Right kidney (tissue), 1 donor: ENCODE measurements around the gene CNTN5.

Experiments
- DNase-seq: peaks from one replicate; pipeline ENCODE4 v3.0.0-alpha.2; 2016

CNTN5 gene

DNA sequence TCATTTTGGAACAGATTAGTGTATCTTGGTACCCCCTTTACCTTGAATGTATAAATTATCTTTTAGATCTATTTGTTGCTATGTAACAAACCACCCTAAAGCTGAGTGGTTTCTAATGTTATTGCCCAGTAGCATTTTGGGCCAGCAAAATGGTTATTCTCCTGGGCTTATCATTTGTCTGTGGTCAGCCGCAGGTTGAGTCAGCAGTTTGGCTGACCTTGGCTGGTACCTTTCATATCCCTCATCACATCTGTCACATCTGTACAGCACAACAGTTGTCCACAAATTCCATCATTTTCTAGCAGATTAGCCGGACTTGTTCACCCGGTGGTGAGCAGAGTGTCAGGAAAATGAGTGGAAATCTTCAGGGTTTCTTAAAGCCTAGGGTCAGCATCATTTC, 1077.8 kb downstream of the CNTN5 start:
- no peak for DNase-seq

DNA sequence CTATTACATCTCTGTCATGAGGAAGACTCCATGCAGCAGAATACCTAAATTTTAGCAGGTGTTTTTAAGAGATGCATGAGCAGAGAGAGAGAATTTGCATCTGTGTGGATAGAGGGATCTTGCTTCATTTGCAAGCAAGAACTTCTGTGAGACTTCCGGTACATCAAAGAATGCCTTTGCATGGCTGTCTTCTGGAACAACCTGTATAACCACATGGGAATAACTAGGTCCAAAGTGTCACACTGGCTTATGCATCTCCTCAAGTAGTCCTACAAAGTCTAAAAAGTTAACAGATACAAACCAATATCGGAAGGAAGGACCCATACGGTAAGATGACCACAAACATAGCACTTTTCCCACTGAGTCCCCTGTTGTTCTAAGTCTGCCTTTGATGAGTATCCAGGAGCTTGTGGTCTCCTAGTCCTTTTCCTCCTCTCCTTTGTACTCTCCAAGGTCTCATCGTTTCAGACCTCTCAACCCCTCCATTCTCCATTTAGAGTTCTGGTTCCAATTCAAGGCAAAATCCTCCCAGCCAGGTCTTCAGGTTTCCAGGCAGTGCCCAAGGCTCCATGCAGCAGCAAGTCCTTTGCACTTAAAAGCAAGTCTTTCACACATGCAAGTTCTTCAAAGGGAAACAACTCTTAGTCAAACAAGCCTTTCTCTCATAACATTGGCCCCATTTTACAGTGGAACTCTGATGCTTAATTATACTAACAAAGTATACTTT, 1084.7 kb downstream of the CNTN5 start:
- DNase-seq: no peak

DNA sequence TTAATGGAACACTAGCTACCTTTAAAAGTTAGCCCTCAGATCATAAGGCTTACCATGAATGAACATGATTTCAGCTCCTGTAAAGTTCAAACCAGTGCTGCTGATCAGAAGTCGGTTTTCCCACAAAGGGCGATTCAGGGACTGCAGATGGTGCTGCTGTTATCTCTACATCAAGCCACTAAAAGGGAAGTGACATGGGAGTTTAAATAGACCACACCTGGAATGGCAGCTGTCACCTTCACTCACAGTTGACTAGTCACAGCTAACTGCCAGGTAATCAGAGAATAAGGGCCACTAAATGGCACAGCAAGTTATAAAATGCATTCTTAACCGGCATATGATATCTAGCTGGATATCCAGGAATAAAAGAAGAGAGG, 1085.2 kb downstream of the CNTN5 start:
- DNase-seq: no peak

DNA sequence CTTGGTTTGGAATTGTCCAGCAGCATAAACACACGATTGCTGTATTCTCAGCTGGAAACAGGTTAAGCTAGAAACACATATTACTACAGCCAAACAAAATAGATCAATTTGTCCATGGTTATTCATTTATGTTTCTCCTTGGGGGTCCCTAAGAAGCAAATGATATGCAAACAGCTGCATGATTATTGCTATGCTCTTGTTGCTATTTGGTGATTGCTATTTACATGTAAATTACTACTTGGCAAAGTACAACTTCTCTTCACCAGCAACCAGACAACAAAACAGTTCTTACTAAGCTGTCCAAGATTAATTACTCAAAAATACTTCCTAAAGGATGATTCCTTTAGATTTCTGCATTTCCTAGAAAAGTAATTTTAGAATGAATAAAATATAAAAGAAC, 1098.4 kb downstream of the CNTN5 start:
- DNase-seq: no peak

DNA sequence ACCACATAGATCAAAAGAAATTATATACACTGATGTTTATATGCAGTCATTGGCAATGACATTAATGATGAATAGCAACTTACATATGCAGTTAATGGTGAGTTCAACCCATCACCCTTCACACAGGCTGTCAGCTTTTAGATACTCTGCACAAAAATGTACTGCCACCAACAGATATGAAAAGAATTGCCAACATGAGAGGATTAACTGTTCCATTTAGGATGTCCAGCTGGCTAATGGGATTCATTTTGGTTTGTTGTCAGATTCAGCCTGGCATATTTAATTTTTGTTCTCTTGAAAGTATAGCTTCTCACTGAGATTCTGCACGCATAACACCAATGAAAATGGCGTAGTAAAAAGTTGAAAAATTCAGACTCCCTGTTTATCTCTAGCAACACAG, 1112.4 kb downstream of the CNTN5 start:
- DNase-seq: no peak

DNA sequence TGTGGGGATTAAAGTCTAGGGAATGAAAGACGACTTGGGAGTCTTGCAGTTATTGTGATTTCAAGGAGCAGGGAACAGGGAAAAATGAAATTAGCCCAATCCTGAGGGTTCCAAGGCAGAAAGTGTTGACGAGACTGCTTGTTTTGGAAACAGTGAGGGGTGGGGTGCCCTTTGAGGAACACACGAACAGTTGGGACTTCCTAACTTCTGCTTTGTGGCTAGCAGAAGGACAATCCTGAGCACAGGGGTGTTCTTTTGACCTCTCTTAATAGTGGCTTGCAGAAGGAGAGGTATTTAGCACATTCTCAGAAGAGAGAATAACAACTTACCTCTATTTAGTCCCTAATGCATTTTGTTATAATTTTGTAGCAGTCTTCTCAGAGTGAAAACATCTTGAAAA, 1120.5 kb downstream of the CNTN5 start:
- no peak for DNase-seq

DNA sequence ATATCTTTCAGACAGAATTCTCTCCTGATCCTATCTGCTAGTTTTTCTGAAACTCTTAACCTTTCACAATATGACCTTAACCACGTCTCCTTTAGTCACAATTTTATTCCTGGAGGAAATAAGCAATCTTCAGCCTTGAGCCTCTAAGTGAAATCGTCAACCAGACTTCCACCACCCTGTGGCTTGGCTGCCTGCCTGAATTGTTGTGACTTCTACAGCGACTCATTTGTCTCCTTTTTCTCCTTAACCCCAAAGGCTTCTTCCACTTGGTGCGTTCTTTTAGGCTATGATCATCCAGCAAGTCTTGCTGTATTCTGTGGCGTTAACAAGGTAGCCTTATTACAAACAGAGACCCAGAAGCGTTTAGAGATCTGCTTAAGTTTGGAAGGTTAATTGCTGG, 1131.2 kb downstream of the CNTN5 start:
- no peak for DNase-seq

DNA sequence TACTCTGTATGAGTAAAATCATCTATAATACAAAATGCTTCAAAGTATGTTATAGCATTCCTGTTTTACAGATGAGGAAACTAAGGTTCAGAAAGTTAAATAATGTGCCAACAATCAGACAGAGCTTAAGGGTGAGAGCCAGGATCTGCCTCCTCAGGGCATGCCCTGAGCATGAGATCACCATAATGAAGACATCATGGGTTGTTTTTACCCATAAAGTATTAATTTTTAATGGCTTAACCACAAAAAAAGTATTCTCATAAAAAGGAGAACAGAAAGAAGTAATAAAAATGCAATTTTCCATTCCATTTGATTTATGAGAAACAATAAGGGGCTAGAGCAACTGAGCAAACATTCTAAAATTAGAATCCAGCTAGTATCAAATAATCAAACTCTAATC, 1132.0 kb downstream of the CNTN5 start:
- DNase-seq: no peak

DNA sequence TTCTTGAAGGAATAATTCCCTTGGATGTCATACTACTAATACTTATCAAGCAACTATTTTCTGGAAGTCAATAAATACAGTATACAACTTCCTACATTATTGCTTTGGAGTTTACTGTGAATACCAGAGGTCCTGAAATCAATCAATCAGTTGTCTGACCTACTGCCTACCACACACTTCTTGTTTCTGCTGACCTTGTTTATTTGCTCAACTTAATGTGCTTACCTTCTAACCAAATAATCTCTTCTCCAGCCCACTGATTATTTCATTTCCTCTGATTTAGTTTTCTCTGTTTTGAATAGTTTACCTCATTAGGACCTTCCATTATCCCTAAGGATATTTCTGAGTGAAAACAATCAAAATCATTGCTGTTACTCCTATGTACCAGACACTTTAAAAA, 1142.7 kb downstream of the CNTN5 start:
- DNase-seq: no peak

DNA sequence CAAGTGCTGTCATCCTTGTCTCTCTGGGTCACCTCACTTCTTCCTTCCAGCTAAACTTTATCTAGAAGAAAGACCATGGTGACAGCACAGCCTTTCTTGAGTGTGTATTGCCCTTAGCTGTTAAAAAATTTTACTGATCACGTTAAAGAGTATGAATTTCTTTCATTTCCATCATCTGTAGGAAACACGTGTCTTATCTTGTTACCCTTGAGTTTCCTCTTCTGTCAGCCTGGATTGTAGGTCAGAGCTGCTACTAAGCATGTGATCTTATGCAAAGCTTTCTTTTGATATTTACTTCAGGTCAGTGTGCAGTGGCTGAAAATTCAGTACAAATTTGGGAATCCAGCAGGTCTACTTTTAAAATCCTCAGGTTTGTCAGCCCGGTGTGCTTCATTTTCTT, 1154.1 kb downstream of the CNTN5 start:
- DNase-seq: no peak

DNA sequence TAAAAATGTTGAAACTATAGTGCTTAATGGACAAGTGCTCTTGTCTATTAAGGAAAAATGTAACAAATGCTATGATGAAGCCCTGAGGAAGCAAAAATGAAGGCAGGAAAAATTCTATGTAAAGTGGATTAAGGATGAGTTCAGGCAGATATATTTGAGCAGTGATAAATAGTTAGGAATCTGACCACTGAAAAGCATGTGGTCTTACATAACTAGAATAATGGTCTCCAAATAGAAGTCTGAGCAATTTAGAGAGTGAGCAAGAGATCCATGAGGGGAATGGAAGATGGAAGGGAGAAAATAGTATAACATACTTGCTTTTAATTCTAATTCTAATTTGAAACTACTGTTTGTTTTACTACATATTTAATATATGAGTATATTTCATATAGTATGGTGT, 1155.7 kb downstream of the CNTN5 start:
- no peak for DNase-seq

DNA sequence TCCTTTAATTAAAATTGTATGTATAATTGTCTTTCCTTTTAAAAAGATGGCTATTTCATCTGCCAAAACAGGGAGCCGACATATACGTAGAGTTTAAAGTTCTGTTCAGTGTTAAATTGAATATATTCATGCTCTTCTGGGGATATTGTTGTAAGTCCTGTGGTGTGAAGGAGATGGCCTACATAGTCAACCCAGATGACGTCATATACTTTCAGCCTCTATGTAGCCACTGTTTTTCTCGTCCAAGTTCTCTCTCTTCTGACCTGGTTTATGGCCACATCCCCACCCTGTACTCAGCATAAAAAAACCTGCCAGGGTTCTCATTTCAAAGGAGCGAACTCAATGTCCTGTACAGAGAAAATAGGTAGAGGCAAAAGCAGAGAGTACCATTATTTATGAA, 1156.9 kb downstream of the CNTN5 start:
- no peak for DNase-seq

DNA sequence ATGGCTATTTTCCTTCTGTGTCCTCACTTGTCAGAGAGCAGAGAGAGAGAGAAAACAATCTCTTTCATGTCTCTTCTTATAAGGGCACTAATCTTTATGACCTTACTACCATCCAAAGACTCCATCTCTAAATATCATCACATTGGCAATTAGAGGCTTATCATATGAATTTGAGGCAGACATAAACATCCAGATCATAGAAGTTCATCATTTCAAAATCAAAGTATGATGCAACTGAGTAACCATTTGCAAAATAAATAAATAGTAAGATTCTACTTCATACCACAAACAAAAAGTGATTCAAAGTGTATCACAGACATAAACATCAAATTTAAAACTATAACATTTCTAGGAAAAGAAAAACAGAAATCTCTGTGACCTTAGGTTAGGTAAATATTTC, 1161.6 kb downstream of the CNTN5 start:
- no peak for DNase-seq

DNA sequence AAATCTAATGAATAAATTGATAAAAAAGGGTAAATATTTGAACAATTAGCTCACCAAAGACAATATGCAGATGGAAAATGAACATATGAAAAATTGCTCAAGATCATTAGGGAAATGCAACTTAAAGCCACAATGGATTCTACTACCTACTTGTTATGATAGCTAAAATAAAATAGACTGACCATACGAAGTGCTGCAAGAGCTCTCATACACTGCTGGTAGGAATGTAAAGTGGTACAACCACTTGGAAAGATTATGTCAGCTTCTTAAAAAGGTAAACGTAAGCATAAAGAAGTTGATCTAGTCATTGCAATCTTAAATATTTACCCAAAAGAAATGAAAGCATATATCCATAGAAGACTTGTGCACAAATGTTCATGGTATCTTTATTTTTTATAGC, 1162.2 kb downstream of the CNTN5 start:
- DNase-seq: no peak

DNA sequence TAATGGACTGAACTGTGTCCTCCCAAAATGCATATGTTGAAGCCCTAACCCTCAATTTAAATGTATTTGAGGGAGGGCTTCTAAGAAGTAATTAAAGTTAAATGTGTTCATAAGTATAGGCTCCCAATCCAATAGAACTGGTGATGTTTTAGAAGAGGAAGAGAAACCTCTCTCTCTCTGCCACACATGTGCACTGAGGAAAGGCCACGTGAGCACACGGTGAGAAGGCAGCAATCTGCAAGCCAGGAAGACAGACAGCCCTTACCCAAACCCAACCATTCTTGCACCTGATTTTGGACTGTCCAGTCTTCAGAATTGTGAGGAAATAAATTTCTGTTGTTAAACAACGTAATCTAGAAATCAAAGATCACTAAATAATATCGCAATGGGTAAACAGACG, 1164.8 kb downstream of the CNTN5 start:
- no peak for DNase-seq

DNA sequence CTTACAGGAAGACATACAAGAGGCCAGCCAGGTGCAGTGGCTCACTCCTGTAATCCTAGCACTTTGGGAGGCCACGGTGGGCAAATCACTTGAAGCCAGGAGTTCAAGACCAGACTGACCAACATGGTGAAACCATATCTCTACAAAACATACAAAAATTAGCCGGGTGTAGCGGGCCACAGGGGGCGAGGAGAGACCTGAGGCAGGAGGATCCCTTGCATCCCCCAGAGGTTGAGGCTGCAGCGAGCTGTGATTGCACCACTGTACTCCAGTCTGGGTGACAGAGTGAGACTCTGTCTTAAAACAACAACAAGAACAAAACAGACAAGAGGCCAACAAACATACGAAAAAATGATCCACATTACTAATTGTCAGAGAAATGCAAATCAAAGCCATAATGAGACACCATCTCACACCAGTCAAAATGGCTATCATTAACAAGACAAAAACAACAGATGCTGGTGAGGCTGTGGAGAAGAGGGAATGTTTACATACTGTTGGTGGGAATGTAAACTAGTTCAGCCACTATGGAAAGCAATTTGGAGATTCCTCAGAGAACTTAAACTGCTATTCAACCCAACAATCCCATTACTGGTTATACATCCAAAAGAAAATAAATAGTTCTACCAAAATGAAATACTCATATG, 1167.5 kb downstream of the CNTN5 start:
- DNase-seq: no peak

DNA sequence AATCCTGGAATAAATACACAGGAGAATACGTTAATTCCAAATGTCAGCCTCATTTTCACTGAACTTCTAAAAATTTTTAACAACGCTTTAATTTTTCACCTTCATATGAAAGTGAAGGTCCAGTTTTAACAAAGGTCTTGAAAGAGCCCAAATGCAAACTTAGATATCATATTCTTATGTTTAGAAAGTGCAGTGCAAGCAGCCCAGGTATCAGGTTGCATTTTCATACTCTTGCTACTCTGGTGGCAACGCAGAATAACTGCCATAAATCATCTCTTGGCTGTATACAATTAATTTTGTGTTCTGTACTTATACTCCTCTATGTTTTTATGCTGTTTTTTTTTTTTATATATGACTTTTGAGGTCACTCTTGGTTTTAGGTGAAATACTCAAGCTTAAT, 1169.6 kb downstream of the CNTN5 start:
- no peak for DNase-seq

DNA sequence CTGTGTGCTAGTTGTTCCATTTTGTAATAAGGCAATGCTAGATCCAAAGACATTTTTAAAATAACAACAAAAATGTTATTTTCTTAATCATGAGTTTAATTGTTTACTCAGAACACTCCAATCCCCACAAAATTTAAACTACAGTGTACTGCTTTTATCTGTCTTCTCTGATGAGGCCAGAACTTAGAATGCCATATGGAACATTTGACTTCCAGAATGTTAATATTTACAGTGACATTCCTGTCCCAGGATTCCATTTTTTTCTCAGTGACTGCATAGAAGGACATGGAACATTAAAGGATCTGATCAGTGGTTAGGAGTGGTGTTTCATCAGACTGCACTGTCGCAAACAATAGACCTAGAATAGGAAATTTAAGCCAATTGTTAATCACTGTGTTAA, 1171.4 kb downstream of the CNTN5 start:
- no peak for DNase-seq

DNA sequence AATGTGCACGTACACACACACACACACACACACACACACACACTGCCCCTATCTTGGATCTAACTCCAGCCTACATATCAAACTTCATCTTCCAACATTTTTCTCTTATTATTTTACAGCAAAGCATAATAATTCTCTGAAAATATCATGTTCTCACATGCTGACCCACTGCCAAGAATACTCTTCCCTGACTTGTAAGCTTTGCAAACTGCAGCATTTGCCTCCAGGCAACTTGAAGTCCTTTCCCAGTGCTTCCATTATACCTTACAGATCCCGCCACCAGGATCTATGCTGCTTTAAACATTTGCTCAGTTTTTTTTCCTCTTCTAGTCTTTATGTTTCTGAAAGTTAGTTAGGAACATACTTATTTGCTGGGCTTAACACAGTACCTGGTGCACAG, 1183.0 kb downstream of the CNTN5 start:
- DNase-seq: no peak

DNA sequence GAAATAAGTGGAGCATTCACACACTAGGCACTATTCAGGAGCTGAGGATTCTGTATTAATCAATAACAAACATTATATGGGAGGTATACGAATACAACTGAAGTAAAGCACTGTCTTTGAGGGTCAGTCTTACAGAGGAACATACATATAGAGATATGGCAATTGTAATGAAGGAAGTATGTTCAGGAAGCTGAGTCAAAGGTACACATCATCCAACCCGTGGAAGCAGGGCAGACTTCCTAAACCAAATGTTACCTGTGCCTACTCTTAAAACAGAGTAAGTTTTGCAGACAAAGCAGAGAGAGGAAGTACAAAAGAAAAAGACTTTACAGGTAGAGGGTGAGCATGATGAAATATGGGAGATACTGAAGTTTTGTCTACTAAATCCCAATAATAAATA, 1185.2 kb downstream of the CNTN5 start:
- no peak for DNase-seq

DNA sequence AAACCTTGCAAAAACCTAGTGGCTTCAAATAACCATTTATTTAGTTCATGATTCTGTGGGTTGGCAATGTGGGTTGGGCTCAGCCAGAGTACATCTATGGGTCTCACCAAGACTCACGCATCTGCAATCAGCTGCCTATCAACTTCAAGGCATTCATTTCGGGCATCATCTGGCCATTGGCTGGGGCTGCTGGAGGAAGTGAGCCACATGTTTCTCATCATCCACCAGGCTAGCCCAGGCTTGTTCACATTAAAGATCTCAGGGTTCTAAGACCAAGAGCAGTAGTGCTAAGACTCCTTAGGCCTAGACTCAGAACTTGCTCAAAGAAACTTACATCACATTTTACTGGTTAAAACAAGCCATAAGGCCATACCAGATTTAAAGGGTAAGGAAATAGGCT, 1187.5 kb downstream of the CNTN5 start:
- no peak for DNase-seq

DNA sequence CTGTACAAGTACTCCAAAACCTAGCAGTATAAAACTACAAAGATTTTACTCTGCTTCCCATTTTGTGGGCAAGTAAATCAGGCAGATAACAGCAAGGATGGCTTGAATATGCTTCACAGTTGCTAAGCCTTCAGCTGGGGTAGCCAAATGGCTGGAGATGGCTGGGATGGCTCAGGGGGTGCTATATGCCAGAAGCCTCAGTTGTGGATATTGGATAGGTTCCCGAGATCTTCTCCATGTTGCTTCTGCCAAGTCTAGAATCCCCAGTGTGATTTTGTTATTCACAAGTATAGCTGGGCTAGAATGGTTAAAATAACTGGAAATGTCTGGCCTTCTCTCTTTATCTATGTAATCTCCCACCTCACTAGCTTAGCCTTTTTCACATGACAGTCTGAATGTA, 1194.0 kb downstream of the CNTN5 start:
- DNase-seq: no peak

DNA sequence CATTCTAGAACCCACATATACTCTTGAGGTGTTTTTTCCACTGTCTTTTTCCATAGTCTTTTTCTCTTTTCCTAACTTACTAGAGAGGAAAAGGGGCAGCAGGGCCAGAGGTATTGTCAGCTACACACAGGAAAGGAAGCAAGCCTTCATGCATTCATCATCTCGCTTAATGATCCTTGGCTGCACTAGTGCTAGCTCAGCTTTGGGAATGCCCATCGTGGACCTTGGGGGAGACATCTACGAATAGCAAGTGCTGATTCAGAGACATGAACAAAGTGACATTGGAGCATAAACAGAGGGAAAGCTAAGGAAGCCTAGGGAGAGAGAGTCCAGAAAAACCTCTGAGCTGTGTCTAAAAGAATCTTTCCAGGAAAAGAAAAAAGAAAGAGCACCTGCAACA, 1200.1 kb downstream of the CNTN5 start:
- DNase-seq: peak; percentile 13

DNA sequence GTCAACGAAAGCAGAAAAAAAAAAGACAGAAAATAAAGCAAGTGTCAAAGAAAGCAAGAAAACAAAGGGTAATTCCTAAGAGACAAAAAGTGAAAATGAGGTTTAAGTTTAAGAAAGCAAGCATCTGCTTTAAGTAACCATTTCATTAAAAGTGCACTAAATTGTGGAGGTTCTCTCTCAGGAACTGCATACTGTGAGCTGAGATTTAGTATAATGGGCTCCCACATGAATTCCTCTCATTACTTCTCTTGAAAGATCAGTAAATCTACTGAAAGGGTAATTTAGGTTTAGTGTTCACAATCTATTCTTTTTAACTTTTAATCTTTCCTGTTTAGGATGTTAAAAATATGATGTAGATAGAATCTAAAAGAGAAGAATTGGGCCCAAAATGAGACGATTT, 1201.0 kb downstream of the CNTN5 start:
- DNase-seq: no peak

DNA sequence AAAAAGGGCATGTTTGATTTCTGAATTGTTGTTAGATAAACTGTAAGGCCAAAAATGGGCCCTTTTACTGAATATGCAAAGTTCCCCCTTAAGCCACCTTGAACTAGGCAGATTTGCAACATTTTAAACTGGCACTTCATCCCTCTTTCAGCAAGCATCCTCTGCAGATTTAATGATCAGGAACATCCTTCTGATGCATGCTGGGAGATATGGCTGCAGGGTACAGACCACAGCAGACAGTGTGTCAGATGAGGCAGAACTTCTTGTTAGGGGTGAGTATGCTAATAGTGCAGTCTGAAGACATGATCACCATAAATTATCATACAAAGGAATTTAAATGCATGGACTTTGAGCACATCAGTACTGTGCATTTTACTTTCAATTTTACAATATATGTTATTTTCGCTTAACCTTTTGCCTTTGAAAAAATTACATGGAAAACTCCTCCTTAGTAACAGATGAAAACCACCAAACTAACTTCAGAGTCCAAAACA, 1203.8 kb downstream of the CNTN5 start:
- no peak for DNase-seq
